GM18951 (cell line): Measurements from ENCODE around the gene CREB3L4.

Experiments used
- POLR2A ChIP-seq: IDR thresholded peaks from 4 replicates; pipeline ENCODE4 v1.6.1; 2011; ENCODE audit warnings: mild to moderate bottlenecking; ENCODE audit not compliant: insufficient read length, insufficient read depth; ENCODE audit errors: extremely low read depth
- in situ Hi-C: fragments of 300-500 bp; cut with MboI; formaldehyde crosslinking; loops from one replicate; pipeline ENCODE4 v1.12.0; 2022; ENCODE audit warnings: low sequenced_read_pairs, mixed read lengths, inconsistent platforms; ENCODE audit not compliant: unreplicated experiment

Gene CREB3L4

GRCh38 chr1:153929981-153930948, 37.4 kb upstream of the CREB3L4 start:
- in situ Hi-C loops: loop anchor here (10.0 kb wide), 1 partner anchor 95 kb away; no protein-coding TSS in a partner anchor
- TF ChIP-seq POLR2A: no peak

DNA sequence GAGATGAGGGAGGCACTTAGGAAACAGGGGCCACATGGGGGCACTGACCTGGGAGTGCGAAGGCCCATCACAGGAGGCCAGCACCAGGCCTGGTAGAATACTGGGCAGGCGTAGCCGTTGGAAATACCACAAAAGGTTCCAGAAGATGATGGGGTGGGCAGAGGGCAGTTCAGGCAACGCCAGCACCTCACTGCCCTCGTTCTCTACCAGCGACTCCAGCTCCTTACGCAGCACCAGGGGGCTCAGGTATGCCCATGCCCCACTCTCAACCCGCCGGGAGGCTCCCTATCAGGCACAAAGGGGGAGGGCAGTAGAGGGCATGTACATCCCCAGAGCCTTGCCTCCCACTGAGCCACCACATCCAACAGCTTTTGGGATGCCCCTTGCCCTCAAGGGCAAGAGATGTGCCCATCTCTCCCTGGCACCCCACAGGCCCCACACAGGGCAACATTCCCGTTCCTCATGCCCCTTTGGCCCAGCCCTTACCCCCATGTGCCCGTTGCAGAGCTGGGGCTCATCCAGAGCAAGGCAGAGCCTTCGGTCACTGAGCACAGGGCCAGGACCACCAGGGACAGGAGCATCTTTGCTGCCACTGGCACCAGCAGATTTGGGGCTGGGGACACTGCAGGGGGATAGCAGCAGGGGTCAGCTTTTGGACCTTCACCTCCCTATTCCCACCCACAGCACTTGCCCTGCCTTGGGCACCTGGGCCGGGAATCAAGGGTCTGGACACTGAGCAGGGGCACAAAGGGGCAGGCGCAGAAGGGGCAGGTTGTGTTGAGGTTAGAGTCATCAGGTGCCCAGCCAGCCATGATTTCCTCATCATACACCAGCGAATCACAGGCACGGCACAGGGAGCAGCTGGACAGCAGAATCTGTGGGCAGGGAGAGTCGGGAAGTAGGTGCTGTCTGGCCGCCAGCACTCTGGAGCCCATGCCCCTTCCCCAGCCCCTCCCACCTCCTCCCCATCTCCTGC, 35.3 kb upstream of the CREB3L4 start:
- in situ Hi-C loops: no loop called here
- no peak for TF ChIP-seq POLR2A

- no peak for TF ChIP-seq POLR2A
- in situ Hi-C loops: no loop called here
Measured at GRCh38 chr1:153933430-153933829, 34.3 kb upstream of the CREB3L4 start.

GRCh38 chr1:153933955-153934354, 33.7 kb upstream of the CREB3L4 start:
- in situ Hi-C loops: no loop called here
- TF ChIP-seq POLR2A: no peak

GRCh38 chr1:153934746-153935145, 33.0 kb upstream of the CREB3L4 start:
- no peak for TF ChIP-seq POLR2A
- in situ Hi-C loops: no loop called here

DNA sequence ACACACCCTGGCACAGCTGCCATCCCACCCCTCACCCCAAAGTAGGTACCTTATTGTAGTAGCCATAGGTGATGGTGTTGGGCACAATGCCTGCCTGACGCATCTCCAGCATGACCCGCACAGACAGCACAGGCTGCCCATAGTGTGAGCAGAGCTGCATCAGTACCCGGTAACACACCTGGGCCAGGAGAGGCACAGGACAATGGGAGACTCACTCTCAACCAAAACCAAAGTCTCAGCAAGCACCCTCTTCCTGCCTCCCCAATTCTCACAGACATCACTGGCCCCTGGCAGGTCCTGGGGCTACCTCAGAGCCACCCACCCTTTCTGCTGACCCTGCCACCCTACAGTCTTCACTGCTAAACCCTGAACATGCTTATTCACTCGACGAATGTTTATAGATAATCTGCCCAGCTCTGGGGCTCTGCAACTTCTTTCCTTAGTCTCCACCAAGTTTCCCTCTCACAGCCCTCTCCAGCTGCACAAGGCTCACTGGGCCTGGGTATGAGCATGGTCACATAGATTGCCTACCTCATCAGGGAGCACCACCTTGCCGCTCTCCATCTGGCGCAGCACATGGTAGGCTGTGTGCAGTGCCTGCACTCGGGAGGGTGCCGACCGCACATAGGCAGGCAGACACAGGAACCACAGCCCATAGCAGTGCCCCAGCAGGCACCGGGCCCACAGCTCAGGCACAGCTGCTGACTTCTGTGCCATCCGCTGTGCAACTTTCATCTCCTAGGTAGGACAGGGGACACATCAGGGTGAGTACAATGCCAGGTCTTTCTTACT, 31.5 kb upstream of the CREB3L4 start:
- in situ Hi-C loops: no loop called here
- no peak for TF ChIP-seq POLR2A

DNA sequence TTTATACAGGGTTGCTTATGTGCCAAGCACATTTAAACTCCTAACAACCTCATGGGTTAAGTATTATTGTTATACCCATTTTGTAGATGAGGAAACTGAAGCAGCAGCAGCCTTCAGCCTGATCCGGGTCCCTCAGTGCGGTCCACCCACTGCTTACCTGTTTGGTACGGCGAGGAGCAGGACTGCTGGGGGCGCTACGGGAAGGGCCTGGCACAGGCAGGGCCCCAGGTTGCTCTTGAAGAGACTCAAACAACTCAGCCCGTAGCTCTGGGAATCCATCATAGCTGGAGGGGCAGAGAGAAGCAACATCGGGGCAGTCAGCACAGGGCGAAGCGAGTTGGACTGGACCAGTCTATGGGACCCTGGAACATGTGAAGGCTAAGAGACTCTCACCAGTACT, 30.4 kb upstream of the CREB3L4 start:
- no peak for TF ChIP-seq POLR2A
- in situ Hi-C loops: no loop called here

DNA sequence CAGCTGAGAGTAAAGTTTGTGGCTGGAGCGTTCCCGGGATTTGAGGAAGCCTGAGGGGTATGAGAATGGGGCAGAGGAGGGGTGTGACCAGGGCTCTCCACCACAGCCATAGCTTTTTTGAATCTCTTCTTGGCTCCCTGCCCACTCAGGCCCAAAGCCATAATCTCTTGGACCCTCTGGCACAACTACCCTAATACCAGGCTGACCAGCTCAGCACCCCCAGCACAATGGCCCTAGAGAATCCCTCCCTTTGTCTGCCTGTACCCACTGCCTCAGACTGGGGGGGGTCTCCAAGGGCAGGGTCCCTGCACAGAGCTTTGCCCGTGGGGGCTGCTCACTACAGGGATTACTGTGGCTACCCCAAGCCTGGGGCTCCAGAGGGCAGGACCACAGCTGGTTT, 28.7 kb upstream of the CREB3L4 start:
- TF ChIP-seq POLR2A: no peak
- in situ Hi-C loops: no loop called here

DNA sequence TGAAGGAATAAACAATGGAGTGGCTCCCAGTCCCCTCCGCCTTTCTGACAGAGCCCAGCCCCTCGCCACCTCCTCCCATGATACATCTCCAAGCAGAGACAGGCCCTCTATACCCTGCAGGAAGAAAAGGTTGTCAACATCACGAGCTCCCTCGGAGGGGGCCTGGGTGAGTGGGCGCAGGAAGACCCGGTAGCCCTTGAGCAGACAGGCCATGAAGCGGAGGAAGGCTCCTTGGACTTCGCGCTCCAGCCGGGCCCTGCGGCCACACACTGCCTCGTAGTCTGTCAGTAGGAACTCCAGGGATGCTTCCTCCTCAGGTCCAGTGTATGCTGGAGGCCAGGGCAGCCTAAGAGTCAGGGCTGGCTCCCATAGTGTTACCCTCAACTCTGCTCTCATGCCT, 28.2 kb upstream of the CREB3L4 start:
- TF ChIP-seq POLR2A: no peak
- in situ Hi-C loops: no loop called here

DNA sequence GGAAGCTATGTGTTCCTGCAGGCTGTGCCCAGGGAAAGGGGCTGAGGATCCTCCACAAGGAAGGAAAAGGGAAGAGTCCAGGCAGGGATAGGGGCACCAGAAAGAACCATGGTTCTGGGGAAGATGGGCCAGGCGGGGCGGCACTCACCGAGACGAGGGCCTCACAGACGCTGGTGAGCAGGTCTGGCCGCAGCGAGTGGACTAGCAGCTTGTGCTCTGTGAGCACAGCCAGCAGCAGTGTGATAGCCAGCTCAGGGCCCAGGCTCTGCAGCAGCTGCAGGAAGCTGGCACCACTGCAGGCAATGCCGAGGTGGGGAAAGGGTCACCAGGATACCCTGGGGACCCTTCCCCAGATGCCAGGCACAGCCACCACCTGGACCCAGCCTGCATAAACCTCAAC, 26.9 kb upstream of the CREB3L4 start:
- TF ChIP-seq POLR2A: no peak
- in situ Hi-C loops: no loop called here

DNA sequence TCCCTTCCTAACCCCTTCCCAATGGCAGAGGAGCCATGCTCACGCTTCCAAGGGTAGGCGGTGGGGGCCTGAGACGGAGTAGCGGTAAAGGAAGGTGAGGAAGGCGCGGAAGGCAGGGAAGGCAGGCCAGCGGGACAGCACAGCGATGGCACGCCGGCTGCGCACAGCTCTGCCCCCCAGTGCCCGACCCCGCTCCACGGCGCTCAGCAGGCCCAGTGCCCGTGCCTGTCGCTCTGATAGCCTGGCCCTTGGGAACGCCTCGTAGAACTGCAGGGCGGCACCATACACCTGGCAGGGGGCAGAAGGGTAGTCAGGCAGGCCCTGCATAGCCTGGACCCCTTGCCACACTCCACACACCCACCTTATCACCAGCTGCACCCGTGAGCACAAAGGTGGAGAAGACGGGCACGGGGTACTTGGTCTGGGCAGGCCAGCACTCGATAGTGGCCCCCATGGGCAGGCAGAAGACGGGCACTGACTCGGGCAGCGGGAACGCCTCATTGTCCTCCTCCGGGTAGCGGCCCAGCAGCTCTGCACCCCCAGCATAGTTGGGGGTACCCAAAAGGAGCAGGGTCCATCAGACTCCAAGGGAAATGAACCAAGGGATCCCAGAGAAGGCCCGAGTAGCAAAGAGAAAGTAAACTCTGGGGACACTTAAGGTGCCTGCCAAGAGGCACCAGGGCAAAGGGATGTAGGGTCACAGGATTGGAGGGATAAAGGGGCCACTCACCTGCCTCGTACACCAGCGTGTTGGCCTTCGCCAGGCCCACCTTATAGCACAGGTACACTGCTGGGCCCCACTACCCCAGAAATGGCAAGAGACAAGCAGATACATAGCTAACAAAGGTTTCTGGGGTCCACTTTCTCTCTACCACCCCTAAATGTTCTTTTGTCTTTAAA, 25.6 kb upstream of the CREB3L4 start:
- in situ Hi-C loops: no loop called here
- TF ChIP-seq POLR2A: no peak
